Hepatic stellate cell (primary cell): Measurements from ENCODE around the gene FAM219A.
A peak's percentile ranks its signal among the peaks of the same experiment; 100 is the strongest.

Experiments used
- DNase-seq: peaks from one replicate; pipeline ENCODE4 v3.0.0; 2011; ENCODE audit warnings: low spot score

The FAM219A gene

GRCh38 chr9:34400686-34401602 is 57.4 kb downstream of the FAM219A start:
- DNase-seq = no peak

DNA sequence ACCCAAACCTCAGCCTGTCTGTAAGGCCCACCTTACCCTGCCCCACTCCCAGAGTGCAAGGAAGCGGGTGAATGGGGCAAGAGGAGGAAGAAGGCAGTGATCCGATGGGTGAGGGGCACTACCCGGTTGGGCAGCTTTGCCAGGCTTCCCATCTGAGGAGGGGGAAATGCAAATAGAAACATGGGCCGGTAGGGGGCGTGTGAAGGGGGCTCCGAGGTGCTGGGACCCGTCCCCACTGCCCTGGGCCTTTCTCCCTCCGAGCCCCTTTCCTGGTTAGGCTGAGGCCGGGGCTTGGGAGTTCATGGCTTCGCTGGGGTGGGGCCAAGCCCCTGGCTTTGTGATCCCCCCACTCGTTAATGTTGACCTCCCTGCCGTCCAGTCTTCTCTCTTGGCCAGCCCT is 58.1 kb downstream of the FAM219A start:
- no peak for DNase-seq

GRCh38 chr9:34399729-34400128 is 58.6 kb downstream of the FAM219A start:
- no peak for DNase-seq

GRCh38 chr9:34398875-34399274 is 59.5 kb downstream of the FAM219A start:
- DNase-seq = no peak

GRCh38 chr9:34396276-34397214 is 61.8 kb downstream of the FAM219A start:
- no peak for DNase-seq

DNA sequence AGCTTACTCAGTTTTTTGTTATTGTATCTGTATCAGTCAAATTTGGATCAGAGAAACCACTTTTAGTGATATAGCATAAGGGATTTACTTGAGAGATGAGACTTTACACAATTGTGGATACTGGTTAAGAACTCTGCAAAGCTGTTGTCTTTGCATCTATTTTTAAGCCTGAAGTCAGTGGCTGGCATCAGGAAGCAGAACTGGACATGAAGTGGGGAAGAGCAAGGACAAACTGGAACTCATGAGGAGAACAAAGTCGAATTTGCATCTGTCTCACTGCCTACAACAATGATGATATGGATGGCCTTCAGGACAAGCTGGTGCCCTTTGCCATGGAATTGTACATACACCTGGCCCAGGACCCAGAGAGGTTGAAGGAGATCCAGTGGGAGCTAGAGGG is 65.9 kb downstream of the FAM219A start:
- no peak for DNase-seq

GRCh38 chr9:34387239-34387638 is 71.1 kb downstream of the FAM219A start:
- DNase-seq = no peak

GRCh38 chr9:34386656-34387055 is 71.7 kb downstream of the FAM219A start:
- no peak for DNase-seq

DNA sequence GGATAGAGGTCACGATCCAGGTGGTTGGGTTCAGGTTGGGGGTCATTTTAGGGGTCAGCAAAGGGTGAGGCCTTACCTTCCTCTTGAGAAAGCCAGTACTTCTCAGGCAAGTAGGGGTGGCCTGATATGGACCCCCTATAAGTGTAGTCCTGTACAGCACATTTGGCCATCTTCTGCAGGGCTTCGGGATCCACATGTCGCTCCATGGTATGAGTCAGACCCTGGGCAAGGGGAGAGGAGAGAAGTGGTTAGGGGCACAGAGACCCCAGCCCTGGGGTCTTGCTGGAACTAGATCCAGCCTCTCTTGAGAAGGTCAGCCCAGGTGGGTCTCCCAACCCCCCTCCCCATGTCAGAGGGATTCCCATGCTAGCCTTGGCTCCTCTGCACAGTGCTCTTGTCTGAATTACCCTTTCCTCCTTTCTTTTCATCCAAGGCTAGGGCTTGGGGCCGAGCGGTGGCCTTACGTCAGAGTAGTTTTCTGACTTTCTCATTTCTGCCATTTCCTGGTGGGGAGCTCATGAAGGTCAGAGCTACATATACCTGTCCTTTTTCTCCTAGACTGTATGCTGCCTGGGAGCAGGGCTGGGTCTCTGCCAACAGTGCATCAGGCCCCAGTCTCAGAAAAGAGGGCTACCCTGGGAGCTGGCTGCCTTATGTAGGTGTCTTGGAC is 72.7 kb downstream of the FAM219A start:
- DNase-seq = no peak

DNA sequence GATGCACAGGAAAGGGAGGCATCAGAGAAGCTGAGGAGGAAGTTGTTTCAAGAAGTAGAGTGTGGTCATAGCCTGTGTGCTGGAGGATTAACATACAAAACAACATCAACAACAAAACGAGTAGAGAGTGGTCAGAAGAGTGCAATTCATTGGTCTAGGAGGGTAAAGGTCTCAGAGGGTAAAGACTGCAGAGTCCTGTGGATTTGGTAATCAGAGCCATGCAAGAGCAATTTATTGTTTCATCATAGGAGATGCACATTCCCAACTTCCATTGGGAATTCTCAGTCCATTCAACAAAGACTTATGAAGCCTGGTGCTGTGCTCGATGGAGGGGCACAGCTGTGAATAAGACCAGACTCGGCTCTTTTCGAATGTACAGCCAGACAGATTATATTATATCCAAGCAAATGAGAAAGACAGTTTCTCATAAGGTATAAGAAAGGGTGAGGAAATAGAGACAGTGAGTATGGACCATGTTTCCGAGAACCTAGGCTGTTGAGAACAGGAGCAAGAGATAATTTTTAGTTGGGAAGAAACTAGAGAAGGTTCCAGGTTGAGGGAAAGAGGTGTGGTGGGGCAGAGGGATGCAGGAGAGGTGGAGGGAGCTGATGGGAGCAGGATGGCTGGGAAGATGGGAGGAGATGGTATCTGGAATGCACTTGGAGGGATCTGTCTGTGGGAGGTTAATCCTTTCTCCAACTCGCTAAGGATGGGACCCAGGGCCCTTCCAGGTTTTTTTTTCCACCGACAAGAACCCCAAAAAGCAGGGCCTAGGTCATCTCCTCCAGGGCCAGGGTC is 73.8 kb downstream of the FAM219A start:
- no peak for DNase-seq

GRCh38 chr9:34383904-34384303 is 74.5 kb downstream of the FAM219A start:
- DNase-seq = no peak

DNA sequence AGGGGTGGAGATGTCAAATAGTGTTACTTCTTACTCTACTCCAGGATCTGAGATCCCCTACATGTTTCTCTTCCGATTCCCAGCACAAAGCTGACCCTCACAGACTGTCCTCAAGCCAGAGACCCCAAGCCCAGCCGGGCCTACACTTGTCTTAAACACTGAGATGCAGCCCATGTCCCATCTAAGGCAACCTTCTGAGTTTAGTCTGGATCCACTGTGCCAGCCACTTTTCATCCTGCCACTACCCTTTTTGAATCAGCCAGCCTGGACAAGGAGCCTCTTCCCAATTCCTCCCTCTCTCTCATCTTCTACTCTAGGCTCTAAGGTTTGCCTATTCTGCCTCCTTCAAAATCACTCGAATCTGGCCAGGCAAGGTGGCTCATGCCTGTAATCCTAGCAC is 75.5 kb downstream of the FAM219A start:
- no peak for DNase-seq

- no peak for DNase-seq
Observed at GRCh38 chr9:34382054-34382453, 76.3 kb downstream of the FAM219A start.

- no peak for DNase-seq
Observed at GRCh38 chr9:34381323-34381722, 77.0 kb downstream of the FAM219A start.

DNA sequence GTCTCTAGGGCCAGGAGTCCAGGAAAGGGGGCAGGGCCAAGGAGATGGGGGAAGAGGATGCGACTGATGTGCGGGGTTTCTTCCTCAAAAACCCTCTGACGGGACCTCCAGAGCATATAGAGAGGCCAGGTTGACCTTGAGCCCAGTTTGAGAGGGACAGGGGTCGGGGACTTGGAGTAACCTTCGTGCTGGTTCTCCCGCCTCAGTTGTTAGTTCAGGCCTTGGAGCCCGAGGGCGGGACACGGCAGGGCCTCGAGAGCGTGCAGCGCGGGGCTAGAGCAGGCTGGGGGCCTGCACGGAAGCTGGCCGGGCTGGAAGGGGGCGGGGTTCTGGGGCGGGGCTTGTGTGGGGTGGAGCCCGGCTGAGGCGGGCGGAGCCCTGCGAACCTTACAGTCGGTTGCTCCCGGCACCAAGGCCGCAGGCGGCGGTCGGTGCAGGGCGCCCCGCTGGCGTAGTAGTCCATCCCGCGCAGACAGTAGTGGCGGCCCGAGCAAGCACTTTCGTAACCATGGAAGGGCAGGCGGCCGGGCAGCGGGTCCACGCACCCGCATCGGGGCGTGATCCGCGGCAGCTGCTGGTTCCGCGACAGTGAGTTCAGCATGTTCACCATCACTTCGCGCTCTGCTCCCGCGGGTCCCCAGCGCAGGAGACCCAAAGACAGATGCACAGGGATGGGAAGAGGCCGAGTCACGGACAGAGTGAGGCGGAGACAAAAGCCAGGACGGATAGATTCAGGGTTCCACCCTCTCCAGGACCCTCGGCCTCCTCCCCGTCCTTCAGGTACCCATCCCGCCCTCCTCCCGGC is 77.7 kb downstream of the FAM219A start:
- peak; percentile 93 for DNase-seq

GRCh38 chr9:34380034-34380510 is 78.3 kb downstream of the FAM219A start:
- no peak for DNase-seq

DNA sequence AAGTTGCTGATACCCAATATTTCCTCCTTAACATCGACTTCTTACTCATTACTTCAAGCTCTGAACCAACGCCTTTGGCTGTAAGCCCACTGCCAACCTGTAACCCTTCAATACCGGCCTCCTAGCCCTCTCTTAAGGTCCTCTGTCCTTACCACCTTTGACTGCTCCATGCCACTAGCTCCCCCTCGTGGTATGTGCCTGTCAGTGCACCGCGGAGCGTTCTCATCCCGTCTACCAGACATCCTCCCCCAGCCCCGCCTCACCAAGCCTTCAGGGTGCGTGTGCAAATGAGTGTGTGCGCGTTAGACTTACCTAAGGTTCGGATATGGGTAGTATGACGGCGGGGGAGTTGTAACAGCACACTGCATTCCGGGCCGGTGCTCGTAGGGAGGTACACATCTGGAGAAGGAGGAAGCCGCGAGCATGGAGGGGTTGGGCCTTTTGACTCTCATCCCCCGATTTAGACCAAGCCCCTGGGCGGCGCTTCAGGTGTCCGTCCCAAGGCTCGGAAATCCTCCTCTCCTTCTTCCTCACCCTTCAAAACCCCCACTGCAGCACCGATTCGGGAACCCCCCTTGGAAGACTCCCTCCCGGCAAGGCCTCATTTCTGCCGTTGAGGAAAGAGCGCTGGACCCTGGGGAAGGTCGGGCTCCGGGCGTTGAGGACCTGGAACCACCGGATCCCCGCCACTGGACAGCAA is 78.9 kb downstream of the FAM219A start:
- DNase-seq = peak; percentile 93

GRCh38 chr9:34378376-34379060 is 79.9 kb downstream of the FAM219A start:
- no peak for DNase-seq

DNA sequence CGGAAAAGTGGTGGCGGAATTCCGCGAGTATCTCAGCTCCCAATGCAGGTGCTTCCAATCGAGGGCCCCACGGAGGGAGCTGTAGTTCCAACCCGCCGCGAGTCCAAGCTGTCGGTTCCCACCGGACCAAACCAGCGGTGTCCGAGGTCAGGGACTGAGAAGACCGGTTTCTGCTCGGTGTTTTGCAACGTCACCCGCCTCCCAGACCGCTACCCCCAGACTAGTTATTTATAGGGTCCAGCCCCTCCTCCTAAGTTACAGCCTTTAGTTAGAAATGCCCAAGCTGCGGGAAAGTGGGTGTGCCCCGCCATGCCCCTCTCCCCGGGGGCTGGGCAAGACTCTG is 81.0 kb downstream of the FAM219A start:
- DNase-seq = peak; percentile 47
